Keratinocyte (primary cell): Measurements from ENCODE around the gene TMEM169.

Source experiments
- EZH2 ChIP-seq: IDR thresholded peaks from one replicate; pipeline ENCODE4 v1.6.1; 2012; ENCODE audit warnings: inconsistent platforms, mild to moderate bottlenecking, low read length, moderate library complexity
- TF ChIP-seq, protein P1 (sequence below), 3 experiments: IDR thresholded peaks in 1 of 3; conservative IDR thresholded peaks in 1 of 3; optimal IDR thresholded peaks in 1 of 3; 2 replicates in 2 of 3; 3 replicates in 1 of 3; pipeline versions ENCODE3 to v1.5.1; 2011; ENCODE audit warnings: low read length in 3 of 3, mild to moderate bottlenecking in 3 of 3, moderate library complexity in 2 of 3, control low read depth in 1 of 3, inconsistent platforms in 1 of 3; ENCODE audit not compliant: insufficient read depth in 2 of 3; ENCODE audit errors: extremely low read depth in 1 of 3

DNA sequence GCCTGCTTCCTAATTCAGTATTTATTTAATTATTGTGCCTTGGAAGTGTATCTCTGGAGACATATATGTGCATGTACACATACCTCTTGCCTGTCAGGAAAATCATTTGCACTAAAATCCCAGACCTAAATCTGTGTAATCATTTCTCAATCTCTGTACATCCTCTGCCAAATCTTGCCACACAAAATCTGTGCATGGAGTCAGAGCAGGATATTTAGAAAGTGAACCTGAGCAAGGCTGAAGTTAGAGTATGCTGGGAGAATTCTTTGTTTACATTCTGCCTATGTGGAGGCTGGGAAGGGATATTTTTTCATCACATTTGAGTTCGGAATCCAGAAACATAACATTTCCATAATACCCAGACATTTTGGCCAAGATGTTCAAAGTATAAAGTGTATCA lies 36.8 kb downstream of the TMEM169 start:
- TF ChIP-seq, protein P1, sequence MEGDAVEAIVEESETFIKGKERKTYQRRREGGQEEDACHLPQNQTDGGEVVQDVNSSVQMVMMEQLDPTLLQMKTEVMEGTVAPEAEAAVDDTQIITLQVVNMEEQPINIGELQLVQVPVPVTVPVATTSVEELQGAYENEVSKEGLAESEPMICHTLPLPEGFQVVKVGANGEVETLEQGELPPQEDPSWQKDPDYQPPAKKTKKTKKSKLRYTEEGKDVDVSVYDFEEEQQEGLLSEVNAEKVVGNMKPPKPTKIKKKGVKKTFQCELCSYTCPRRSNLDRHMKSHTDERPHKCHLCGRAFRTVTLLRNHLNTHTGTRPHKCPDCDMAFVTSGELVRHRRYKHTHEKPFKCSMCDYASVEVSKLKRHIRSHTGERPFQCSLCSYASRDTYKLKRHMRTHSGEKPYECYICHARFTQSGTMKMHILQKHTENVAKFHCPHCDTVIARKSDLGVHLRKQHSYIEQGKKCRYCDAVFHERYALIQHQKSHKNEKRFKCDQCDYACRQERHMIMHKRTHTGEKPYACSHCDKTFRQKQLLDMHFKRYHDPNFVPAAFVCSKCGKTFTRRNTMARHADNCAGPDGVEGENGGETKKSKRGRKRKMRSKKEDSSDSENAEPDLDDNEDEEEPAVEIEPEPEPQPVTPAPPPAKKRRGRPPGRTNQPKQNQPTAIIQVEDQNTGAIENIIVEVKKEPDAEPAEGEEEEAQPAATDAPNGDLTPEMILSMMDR (optimal IDR thresholded peaks at IDR 0.05 in 1 of 3, IDR thresholded peaks at IDR 0.05 in 1 of 3, conservative IDR thresholded peaks at IDR 0.05 in 1 of 3; ENCODE audit: extremely low read depth in 1 of 3, insufficient read depth in 2 of 3, low read length in 3 of 3) = no peak
- no peak for TF ChIP-seq EZH2
